Ovary (tissue), 9 donors: ENCODE measurements around the gene P2RY6. TPM values are rescaled to one million over a fixed set of nuclear protein-coding genes. Genes with fewer than 3 reads are reported as not detected.

ENCODE experiments used
- DNase-seq, 5 donors: peaks; one replicate each; pipeline ENCODE4 v3.0.0-alpha.2; 2019 to 2020
- H3K27ac ChIP-seq, 2 donors: fragments of 200-600 bp; one replicate each; pipeline versions ENCODE4 v1.5.1 to v1.8.0; 2019 to 2022
- H3K27me3 ChIP-seq: fragments of 200-600 bp; one replicate; pipeline ENCODE4 v1.8.0; 2022
- H3K36me3 ChIP-seq: fragments of 200-600 bp; sonication (generic); one replicate; pipeline ENCODE4 v1.5.1; 2019
- H3K4me1 ChIP-seq: one replicate; pipeline ENCODE4 v1.8.1; 2013; ENCODE audit warnings: mild to moderate bottlenecking, moderate library complexity; ENCODE audit not compliant: insufficient read depth
- H3K4me3 ChIP-seq: fragments of 200-600 bp; sonication (generic); one replicate; pipeline ENCODE4 v1.5.1; 2017
- H3K9me3 ChIP-seq, 2 donors: fragments of 200-600 bp in 1 of 2; sonication (generic) in 1 of 2; one replicate each; pipeline versions ENCODE4 v1.5.1 to v1.8.1; 2013 to 2019; ENCODE audit warnings: mild to moderate bottlenecking in 1 of 2, moderate library complexity in 1 of 2
- EP300 ChIP-seq: sonication (generic); formaldehyde crosslinking; IDR thresholded peaks from one replicate; pipeline ENCODE4 v1.6.1; 2017; ENCODE audit warnings: antibody characterized with exemption
- POLR2A ChIP-seq: fragments of 450-650 bp; IDR thresholded peaks from one replicate; pipeline ENCODE4 v1.6.1; 2017; ENCODE audit warnings: antibody characterized with exemption, mild to moderate bottlenecking, moderate library complexity
- WGBS, 3 donors: extraction: QIAGEN DNeasy Blood & Tissue Kit in 1 of 3; methylation state at CpG; one replicate each; pipeline versions ENCODE4 v1.1.5 to v1.1.7; 2013 to 2017; 5-methylcytosine and 5-hydroxymethylcytosine counted together
- intact Hi-C, 4 donors: fragments of 100-400 bp; cut with DNase I; formaldehyde crosslinking; loops; one replicate each; pipeline versions ENCODE4 v1.11.0 to v1.15.1; 2022 to 2023
- polyA plus RNA-seq, 2 donors: library from polyadenylated mRNA; stranded (reverse); fragments of 200-250 nt in 1 of 2; fragments of 350-450 nt in 1 of 2; fragmentation: Illumina TruSeq in 1 of 2; extraction: RNeasy Lipid Tissue Mini Kit (QIAGEN cat#74804) in 1 of 2; gene quantifications; one replicate each; pipeline ENCODE4 v1.2.3, GENCODE V29; 2013 to 2014
- total RNA-seq, 7 donors: library from RNA; depleted of rRNA in 2 of 7; stranded (reverse); fragments of >200 nt in 2 of 7; fragmentation: NEBNext Ultra II Directional in 3 of 7; extraction: Animal tissue kit (Norgen Biotek cat#: 25700) in 3 of 7; gene quantifications; one replicate each; pipeline versions ENCODE4 v1.1.0 to v1.2.4, GENCODE V29; 2016 to 2023
- TF ChIP-seq, protein P1 (sequence below), 3 donors: fragments of 450-650 bp in 2 of 3; fragments of 200-600 bp in 1 of 3; IDR thresholded peaks; one replicate each; pipeline versions ENCODE4 v1.5.1 to v1.8.0; 2016 to 2022; ENCODE audit warnings: antibody characterized with exemption in 3 of 3, mild to moderate bottlenecking in 1 of 3
- donor health status: DM: no; HTN: no; CAD: no; lungs with moderate emphysema.
- donor health status: DM: no; HTN: no; CAD: no.
- donor health status: Bipolar disorder and iron deficiency.
- donor health status: DM: yes; HTN: yes; CAD: no.
- donor health status: DM: no; HTN: no; CAD: no.
- donor health status: DM: yes; HTN: yes; CAD: no.

The P2RY6 gene
- total and polyA plus RNA-seq, 9 donors, result 0.23 to 1.4 (median 0.66) TPM; not detected in 1

DNA sequence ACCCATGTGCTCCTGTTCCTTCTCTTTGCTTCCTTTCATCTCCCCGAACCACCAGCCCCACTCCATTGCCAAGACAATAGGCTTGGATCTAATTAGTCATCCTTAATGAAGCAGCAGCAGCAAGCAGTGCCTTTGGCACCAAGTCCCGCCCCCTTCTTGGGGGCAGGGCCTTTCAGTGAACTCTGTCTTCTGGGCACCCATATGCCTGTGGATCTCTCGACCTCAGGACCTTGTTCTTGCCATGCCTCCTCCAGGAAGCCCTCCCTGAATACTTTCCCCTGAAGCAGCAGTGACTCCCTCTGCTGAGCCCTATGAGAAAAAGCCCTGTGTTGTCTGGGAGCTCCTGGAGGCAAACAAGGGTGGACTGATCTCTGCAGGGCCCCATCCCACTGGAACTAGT lies 68.0 kb downstream of the P2RY6 start:
- TF ChIP-seq POLR2A (no peak), EP300 (no peak)
- TF ChIP-seq, protein P1, sequence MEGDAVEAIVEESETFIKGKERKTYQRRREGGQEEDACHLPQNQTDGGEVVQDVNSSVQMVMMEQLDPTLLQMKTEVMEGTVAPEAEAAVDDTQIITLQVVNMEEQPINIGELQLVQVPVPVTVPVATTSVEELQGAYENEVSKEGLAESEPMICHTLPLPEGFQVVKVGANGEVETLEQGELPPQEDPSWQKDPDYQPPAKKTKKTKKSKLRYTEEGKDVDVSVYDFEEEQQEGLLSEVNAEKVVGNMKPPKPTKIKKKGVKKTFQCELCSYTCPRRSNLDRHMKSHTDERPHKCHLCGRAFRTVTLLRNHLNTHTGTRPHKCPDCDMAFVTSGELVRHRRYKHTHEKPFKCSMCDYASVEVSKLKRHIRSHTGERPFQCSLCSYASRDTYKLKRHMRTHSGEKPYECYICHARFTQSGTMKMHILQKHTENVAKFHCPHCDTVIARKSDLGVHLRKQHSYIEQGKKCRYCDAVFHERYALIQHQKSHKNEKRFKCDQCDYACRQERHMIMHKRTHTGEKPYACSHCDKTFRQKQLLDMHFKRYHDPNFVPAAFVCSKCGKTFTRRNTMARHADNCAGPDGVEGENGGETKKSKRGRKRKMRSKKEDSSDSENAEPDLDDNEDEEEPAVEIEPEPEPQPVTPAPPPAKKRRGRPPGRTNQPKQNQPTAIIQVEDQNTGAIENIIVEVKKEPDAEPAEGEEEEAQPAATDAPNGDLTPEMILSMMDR (IDR thresholded peaks at IDR 0.05), result no peak
- intact Hi-C loops, result no loop called here
- Histone ChIP-seq H3K27me3 (no peaks in the 10 kb centered on the region), H3K36me3 (no peaks in the 10 kb centered on the region), H3K4me3 (no peak overlapping the region), H3K4me1 (peaks cover 12% of the 10 kb centered on the region), H3K27ac (no peak overlapping the region), H3K9me3 (no peaks in the 10 kb centered on the region)
- no peak for DNase-seq
- 70 to 83% (median 71%) methylated on average over 3 of the region's 3 CpGs for WGBS, 3 donors

DNA sequence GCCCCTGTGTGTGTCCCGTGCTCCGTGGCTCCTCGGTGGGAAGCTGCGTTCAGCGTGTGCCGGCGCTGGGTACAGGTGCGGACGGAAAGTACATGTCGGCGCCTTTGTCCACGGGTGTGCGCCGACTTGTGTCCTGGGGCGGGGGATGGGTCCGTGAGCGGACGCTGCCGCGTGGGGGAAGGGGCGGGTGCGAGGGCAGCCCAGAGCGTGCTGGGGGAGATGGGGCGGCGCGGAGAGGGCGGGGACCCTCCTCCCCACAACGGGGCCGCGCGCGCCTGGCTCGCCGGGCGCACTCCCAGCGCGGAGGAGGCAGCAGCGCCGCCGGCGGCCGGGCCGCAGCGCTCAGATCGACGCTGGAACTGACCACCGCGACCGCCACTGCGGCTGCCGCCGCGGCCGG lies 70.5 kb downstream of the P2RY6 start:
- Histone ChIP-seq H3K4me3 (peak overlapping the region; percentile 38), H3K27ac (no peak overlapping the region), H3K27me3 (no peaks in the 10 kb centered on the region), H3K4me1 (peaks cover 12% of the 10 kb centered on the region), H3K36me3 (no peaks in the 10 kb centered on the region), H3K9me3 (no peaks in the 10 kb centered on the region)
- DNase-seq, result no peak
- intact Hi-C loops, result no loop called here
- TF ChIP-seq, protein P1 (IDR thresholded peaks at IDR 0.05), result no peak
- TF ChIP-seq POLR2A, result no peak
- no peak for TF ChIP-seq EP300
- 3 to 15% (median 3%) methylated on average over 23 to 54 of the region's 54 CpGs for WGBS, 3 donors

DNA sequence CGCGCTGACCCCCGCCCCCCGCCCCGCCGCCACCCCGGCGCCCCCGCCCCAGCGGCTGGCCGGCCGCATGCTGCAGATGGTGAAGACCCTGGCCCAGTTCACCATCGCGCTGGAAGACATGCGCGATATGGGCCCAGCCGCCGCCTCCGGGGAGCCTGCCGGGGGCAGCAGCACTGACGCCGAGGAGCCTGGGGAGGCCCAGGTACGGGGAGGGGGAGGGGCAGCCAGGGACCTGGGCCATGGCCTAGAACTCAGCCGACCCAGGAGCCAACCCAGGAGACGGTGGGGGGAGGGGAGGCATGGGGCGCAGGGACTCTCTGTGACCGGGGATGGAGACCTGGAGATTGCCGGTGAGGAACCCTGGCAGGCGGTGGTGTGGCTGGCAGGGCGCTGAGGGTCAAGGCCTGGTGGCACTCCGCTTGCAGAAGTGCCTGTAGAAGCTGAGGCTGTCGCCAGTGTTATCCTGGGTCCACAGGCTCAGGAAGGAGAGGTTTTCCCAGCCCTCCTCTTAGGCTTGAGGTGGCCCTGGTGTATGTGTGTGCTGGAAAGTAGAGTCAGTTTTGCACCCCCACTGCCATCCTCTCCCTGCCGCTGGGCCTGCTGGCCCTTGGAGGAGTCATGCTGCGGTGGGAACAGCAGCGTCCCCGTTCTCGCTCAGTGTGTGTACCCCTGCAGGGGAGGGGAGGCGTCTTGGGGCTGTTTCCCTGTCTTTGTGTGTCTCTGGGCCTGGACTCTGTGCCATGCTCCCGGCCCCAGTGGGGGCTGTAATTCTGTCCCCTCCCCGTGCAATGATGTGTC lies 71.1 kb downstream of the P2RY6 start:
- H3K27me3 ChIP-seq, result no peaks in the 10 kb centered on the region
- H3K4me3 ChIP-seq, result peak overlapping the region; percentile 38
- H3K9me3 ChIP-seq, result no peaks in the 10 kb centered on the region
- TF ChIP-seq, protein P1 (IDR thresholded peaks at IDR 0.05), result no peak
- TF ChIP-seq POLR2A (no peak), EP300 (no peak)
- H3K4me1 ChIP-seq, result peaks cover 10% of the 10 kb centered on the region
- H3K36me3 ChIP-seq, result no peaks in the 10 kb centered on the region
- 33 to 42% (median 39%) methylated on average over 29 to 40 of the region's 40 CpGs for WGBS, 3 donors
- intact Hi-C loops, result no loop called here
- no peak for DNase-seq
- no peak overlapping the region for H3K27ac ChIP-seq

DNA sequence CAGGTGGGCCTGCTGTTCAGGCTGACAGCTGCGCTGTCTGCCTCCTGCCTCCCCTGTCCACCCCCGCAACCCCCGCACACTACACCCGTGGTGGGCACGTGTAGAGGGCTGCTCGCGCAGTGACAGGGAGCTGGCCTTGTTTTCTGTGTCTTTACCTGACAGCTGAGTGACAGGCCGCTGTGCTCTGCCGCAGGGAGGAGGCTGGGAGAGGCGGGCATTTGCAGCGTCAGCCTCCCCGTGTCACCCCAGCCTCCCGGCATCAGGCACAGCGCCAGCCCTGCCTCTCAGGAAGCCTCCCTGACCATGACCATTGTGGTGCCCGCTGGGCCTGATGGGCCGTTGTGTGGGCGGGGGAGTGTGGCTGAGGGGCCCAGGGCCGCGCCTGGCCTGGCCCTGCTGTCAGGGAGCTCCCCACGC lies 72.1 kb downstream of the P2RY6 start:
- no peak overlapping the region for H3K4me3 ChIP-seq
- peaks cover 10% of the 10 kb centered on the region for H3K4me1 ChIP-seq
- TF ChIP-seq EP300 (no peak), POLR2A (no peak)
- TF ChIP-seq, protein P1 (IDR thresholded peaks at IDR 0.05), result no peak
- no peaks in the 10 kb centered on the region for H3K27me3 ChIP-seq
- no peaks in the 10 kb centered on the region for H3K9me3 ChIP-seq
- DNase-seq, result no peak
- H3K36me3 ChIP-seq, result no peaks in the 10 kb centered on the region
- no peak overlapping the region for H3K27ac ChIP-seq
- WGBS, 3 donors, result 60 to 71% (median 70%) methylated on average over 19 to 20 of the region's 20 CpGs
- intact Hi-C loops, result no loop called here
